ENCODE results near the gene OGFOD3.

The OGFOD3 gene

DNA sequence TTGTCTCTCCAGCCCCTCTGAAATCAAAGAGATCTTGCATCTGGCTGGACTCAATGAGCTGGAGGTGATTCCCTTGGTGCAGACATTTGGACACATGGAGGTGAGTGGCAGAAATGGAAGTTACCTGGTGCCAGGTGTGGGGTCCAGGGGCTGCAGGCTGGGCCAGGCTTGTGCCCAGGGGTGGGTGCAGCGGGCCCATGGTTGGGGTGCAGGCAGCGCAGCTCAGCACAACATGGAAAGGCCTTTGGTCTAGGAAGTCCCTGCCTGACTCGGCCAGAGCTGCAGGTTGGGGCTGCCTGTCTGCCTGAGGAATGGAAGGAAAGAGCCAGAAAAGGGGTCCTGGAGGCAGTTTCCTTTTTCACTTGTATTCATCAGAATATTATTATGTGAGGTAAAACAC is 10.2 kb upstream of the OGFOD3 start:
- no peak overlapping the region for H3K4me3 ChIP-seq (ENCODE audit: low read depth, low read length)
- DNase-seq, result no peak
- H3K4me1 ChIP-seq, result no peaks in the 10 kb centered on the region
- H3K9me3 ChIP-seq, result no peaks in the 10 kb centered on the region
- H3K36me3 ChIP-seq, result no peaks in the 10 kb centered on the region
- H3K27me3 ChIP-seq, result no peaks in the 10 kb centered on the region
- TF ChIP-seq, protein P1, sequence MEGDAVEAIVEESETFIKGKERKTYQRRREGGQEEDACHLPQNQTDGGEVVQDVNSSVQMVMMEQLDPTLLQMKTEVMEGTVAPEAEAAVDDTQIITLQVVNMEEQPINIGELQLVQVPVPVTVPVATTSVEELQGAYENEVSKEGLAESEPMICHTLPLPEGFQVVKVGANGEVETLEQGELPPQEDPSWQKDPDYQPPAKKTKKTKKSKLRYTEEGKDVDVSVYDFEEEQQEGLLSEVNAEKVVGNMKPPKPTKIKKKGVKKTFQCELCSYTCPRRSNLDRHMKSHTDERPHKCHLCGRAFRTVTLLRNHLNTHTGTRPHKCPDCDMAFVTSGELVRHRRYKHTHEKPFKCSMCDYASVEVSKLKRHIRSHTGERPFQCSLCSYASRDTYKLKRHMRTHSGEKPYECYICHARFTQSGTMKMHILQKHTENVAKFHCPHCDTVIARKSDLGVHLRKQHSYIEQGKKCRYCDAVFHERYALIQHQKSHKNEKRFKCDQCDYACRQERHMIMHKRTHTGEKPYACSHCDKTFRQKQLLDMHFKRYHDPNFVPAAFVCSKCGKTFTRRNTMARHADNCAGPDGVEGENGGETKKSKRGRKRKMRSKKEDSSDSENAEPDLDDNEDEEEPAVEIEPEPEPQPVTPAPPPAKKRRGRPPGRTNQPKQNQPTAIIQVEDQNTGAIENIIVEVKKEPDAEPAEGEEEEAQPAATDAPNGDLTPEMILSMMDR (IDR thresholded peaks at IDR 0.05; ENCODE audit: low read depth, low read length), result no peak

DNA sequence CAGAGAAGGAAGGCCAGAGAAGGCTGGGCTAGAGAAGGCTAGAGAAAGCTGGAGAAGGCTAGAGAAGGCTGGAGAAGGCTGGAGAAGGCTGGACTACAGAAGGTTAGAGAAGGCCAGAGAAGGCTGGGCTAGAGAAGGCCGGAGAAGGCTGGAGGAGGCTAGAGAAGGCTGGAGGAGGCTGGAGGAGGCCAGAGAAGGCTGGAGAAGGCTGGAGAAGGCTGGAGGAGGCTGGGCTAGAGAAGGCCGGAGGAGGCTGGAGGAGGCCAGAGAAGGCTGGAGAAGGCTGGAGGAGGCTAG is 6.4 kb upstream of the OGFOD3 start:
- Histone ChIP-seq H3K27me3 (no peaks in the 10 kb centered on the region), H3K4me1 (no peaks in the 10 kb centered on the region), H3K9me3 (no peaks in the 10 kb centered on the region), H3K4me3 (ENCODE audit: low read depth, low read length) (no peak overlapping the region), H3K36me3 (peaks cover 6% of the 10 kb centered on the region)
- no peak for DNase-seq
- TF ChIP-seq, protein P1 (IDR thresholded peaks at IDR 0.05; ENCODE audit: low read depth, low read length), result no peak

DNA sequence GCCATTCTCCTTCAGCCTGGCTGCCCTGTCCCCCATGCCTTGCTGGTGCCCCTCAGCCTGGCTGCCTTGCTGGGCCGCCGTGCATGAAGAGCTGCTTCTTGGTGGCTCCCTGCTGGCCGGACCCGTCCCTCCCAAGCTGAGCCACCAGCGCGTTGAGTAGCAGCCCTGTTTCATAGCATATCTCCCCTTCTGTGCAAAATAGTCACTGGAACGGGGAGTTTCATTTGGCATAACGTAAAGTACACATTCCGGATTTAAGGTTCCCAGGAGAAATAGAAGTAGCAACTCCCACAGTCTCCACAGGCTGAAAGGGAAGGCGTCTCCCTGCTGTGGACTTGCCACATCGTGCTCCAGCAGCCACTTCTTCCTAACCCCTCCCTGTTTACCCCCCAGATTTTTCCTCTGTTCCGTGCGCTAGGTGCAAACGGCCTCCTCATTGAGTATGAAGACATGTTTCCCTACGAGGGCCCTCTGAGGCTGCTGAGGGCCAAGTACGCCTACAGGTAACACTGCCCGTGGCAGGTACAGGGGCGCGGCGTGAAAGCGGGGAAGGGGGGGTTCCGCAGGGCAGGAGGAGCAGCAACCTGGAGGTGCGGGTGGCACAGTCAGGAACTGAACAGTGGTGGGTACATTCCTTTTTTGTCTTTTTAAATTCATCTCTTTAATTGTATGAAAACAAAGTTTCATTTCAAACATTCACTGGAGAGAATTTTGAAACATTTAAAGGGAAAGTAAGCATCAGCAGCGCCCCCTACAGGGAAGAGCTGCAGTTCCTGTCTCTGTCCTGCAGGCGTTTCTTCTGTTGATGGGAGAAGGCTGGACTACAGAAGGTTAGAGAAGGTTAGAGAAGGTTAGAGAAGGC is 5.8 kb upstream of the OGFOD3 start:
- Histone ChIP-seq H3K4me3 (ENCODE audit: low read depth, low read length) (no peak overlapping the region), H3K4me1 (no peaks in the 10 kb centered on the region), H3K27me3 (no peaks in the 10 kb centered on the region), H3K36me3 (peaks cover 6% of the 10 kb centered on the region), H3K9me3 (no peaks in the 10 kb centered on the region)
- TF ChIP-seq, protein P1 (IDR thresholded peaks at IDR 0.05; ENCODE audit: low read depth, low read length), result peak; percentile 70
- DNase-seq, result no peak

DNA sequence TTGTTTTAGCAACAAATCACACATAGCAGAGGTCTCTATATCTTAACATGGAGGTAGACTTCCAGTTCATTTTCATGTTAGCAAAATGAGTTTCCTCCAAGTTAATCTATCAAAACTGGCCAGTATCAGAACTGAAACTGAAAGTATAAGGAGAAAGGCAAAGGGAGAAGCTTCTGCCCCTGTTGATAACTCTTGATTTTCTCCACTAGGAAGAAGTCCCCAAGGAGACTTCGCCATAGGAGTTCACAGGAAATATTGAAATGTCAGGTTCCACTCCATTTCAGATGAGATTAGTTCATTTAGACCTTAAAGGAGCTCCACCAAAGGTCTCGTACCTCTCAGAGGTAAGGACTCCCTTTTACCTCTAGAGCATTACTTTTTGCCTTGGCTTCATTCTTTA is 1.2 kb upstream of the OGFOD3 start:
- no peak for DNase-seq
- H3K27me3 ChIP-seq, result no peaks in the 10 kb centered on the region
- H3K4me1 ChIP-seq, result no peaks in the 10 kb centered on the region
- no peak overlapping the region for H3K4me3 ChIP-seq (ENCODE audit: low read depth, low read length)
- no peaks in the 10 kb centered on the region for H3K9me3 ChIP-seq
- peaks cover 6% of the 10 kb centered on the region for H3K36me3 ChIP-seq
- TF ChIP-seq, protein P1 (IDR thresholded peaks at IDR 0.05; ENCODE audit: low read depth, low read length), result no peak

DNA sequence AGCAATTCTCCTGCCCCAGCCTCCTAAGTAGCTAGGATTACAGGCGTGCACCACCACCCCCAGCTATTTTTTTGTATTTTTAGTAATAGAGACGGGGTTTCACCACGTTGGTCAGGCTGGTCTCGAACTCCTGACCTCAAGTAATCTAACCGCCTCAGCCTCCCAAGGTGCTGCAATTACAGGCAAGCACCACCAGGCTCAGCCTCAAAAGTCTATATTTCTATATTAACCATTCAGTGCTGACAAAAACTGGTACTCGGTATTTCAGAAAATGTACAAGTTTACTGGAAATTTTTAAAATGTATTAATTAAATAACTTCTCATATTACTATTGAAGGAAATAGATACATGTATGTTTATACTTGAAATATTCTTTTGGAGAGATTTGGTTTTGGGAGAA is 1.6 kb downstream of the OGFOD3 start:
- TF ChIP-seq, protein P1 (IDR thresholded peaks at IDR 0.05; ENCODE audit: low read depth, low read length), result peak; percentile 32
- no peaks in the 10 kb centered on the region for H3K9me3 ChIP-seq
- peaks cover 6% of the 10 kb centered on the region for H3K36me3 ChIP-seq
- DNase-seq, result no peak
- H3K27me3 ChIP-seq, result no peaks in the 10 kb centered on the region
- H3K4me1 ChIP-seq, result peaks cover 12% of the 10 kb centered on the region
- no peak overlapping the region for H3K4me3 ChIP-seq (ENCODE audit: low read depth, low read length)

DNA sequence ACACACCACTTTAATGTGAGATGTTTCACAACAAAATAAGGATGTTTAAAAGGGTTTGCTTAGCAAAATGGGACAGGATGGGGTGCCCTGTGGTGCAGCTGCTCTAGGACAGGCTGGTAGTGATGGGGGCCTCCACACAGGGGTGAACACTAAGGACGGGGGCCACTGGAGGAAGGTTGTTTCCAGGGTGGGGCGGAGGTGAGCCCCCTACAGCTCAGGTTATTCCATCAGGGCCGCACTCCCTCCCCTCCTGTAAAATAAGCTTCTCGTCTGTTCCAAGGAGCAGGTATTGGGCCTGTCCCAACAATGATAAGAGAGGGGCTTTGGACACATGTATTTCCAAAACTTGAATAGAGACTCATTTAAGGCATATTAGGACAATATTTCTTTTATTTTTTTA is 2.1 kb downstream of the OGFOD3 start:
- no peaks in the 10 kb centered on the region for H3K9me3 ChIP-seq
- peaks cover 12% of the 10 kb centered on the region for H3K4me1 ChIP-seq
- DNase-seq, result no peak
- TF ChIP-seq, protein P1 (IDR thresholded peaks at IDR 0.05; ENCODE audit: low read depth, low read length), result no peak
- peaks cover 6% of the 10 kb centered on the region for H3K36me3 ChIP-seq
- H3K27me3 ChIP-seq, result no peaks in the 10 kb centered on the region
- no peak overlapping the region for H3K4me3 ChIP-seq (ENCODE audit: low read depth, low read length)
